Cardiac muscle cell (in vitro differentiated cells and primary cell): Measurements from ENCODE around the gene SP7. TPM values are rescaled to one million over a fixed set of nuclear protein-coding genes. Genes with fewer than 3 reads are reported as not detected.

Source experiments
- DNase-seq, 2 donors: peaks; one replicate each; pipeline versions ENCODE4 v3.0.0 to v3.0.0-alpha.2; 2010 to 2017; ENCODE audit warnings: low read depth in 1 of 2, low spot score in 1 of 2
- H3K27ac ChIP-seq: fragments of 200-600 bp; sonication (generic); 2 replicates; pipeline ENCODE4 v1.5.1; 2016
- H3K27me3 ChIP-seq: fragments of 200-600 bp; sonication (generic); 2 replicates; pipeline ENCODE4 v1.6.0; 2016; ENCODE audit warnings: control low read depth
- H3K36me3 ChIP-seq: fragments of 200-600 bp; sonication (generic); 2 replicates; pipeline ENCODE4 v1.5.1; 2016; ENCODE audit warnings: control low read depth
- H3K4me1 ChIP-seq: fragments of 200-600 bp; sonication (generic); 2 replicates; pipeline ENCODE4 v1.8.1; 2017; ENCODE audit warnings: low read depth, mild to moderate bottlenecking, mixed run types
- H3K4me3 ChIP-seq: fragments of 200-600 bp; sonication (generic); 2 replicates; pipeline ENCODE4 v1.5.1; 2016; ENCODE audit warnings: mild to moderate bottlenecking
- H3K9me3 ChIP-seq: fragments of 200-600 bp; sonication (generic); 2 replicates; pipeline ENCODE4 v1.5.1; 2017; ENCODE audit warnings: low read depth, mild to moderate bottlenecking, control low read depth
- polyA plus RNA-seq: library from polyadenylated mRNA; unstranded; fragments of >200 nt; fragmentation: Nextera tagmentation; extraction: Ambion mirVana; gene quantifications from 2 replicates; pipeline ENCODE4 v1.2.1, GENCODE V29; 2016
- total RNA-seq: library from RNA; depleted of rRNA; stranded (reverse); fragments of >200 nt; gene quantifications from 2 replicates; pipeline ENCODE4 v1.2.3, GENCODE V29; 2016
- TF ChIP-seq, protein P1 (sequence below): IDR thresholded peaks from 2 replicates; pipeline ENCODE4 v1.5.1; 2012; ENCODE audit warnings: low read depth, mild to moderate bottlenecking, low read length

The SP7 gene
- total and polyA plus RNA-seq, 2 experiments from 2014 or later, result 0.39 to 0.45 TPM

GRCh38 chr12:53352331-53353256 is 16.4 kb upstream of the SP7 start:
- no peaks in the 10 kb centered on the region for H3K4me1 ChIP-seq
- TF ChIP-seq, protein P1, sequence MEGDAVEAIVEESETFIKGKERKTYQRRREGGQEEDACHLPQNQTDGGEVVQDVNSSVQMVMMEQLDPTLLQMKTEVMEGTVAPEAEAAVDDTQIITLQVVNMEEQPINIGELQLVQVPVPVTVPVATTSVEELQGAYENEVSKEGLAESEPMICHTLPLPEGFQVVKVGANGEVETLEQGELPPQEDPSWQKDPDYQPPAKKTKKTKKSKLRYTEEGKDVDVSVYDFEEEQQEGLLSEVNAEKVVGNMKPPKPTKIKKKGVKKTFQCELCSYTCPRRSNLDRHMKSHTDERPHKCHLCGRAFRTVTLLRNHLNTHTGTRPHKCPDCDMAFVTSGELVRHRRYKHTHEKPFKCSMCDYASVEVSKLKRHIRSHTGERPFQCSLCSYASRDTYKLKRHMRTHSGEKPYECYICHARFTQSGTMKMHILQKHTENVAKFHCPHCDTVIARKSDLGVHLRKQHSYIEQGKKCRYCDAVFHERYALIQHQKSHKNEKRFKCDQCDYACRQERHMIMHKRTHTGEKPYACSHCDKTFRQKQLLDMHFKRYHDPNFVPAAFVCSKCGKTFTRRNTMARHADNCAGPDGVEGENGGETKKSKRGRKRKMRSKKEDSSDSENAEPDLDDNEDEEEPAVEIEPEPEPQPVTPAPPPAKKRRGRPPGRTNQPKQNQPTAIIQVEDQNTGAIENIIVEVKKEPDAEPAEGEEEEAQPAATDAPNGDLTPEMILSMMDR, result peak; percentile 84
- no peaks in the 10 kb centered on the region for H3K27me3 ChIP-seq
- no peak overlapping the region for H3K27ac ChIP-seq
- no peak overlapping the region for H3K4me3 ChIP-seq
- no peaks in the 10 kb centered on the region for H3K9me3 ChIP-seq
- peak; percentile 91 to 93 for DNase-seq
- no peaks in the 10 kb centered on the region for H3K36me3 ChIP-seq

GRCh38 chr12:53347905-53348304 is 11.8 kb upstream of the SP7 start:
- no peak for DNase-seq
- Histone ChIP-seq H3K4me1 (no peaks in the 10 kb centered on the region), H3K4me3 (no peak overlapping the region), H3K27ac (no peak overlapping the region), H3K27me3 (no peaks in the 10 kb centered on the region), H3K36me3 (no peaks in the 10 kb centered on the region), H3K9me3 (no peaks in the 10 kb centered on the region)
- TF ChIP-seq, protein P1, result no peak

- Histone ChIP-seq H3K4me3 (no peak overlapping the region), H3K9me3 (no peaks in the 10 kb centered on the region), H3K27ac (no peak overlapping the region), H3K4me1 (no peaks in the 10 kb centered on the region), H3K36me3 (no peaks in the 10 kb centered on the region), H3K27me3 (no peaks in the 10 kb centered on the region)
- TF ChIP-seq, protein P1, result no peak
- DNase-seq, result no peak
Observed at GRCh38 chr12:53346491-53346890, 10.3 kb upstream of the SP7 start.

DNA sequence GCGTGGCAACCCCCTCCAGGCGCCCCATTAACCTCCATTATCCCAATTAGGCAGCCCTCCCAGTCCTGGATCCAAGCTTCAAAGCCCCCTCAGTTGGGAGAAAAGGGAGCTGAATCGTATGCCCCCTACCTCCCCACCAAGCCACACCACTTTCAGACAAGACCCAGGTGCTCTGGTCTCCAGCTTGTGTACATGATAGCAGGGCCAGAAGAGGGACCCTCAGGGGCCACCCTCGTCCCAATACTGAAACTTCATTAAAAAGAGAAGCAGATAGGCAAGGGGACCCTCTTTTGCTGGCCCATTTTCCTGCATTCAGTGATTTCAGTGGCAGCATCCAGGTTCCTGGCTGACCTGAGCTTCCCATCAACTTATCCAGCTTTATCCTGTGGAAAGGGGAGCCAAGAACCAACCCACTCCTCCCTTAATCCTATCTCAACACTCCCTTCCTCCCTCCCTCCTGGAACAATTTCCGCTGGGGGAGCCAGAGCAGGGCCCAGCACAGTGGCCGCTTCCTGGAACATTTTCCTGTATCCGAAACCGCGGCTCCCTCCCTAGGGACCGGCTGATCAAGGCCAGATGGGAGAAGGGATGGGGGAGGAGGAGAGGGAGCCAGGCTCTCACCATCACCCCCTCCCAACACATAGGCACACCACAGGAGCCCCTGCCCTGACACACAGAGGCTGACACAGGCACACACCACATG is 9.5 kb upstream of the SP7 start:
- Histone ChIP-seq H3K27ac (no peak overlapping the region), H3K27me3 (no peaks in the 10 kb centered on the region), H3K9me3 (no peaks in the 10 kb centered on the region), H3K4me3 (no peak overlapping the region), H3K36me3 (no peaks in the 10 kb centered on the region), H3K4me1 (no peaks in the 10 kb centered on the region)
- TF ChIP-seq, protein P1, result no peak
- peak in 1 of 2 donors; percentile 88 for DNase-seq

DNA sequence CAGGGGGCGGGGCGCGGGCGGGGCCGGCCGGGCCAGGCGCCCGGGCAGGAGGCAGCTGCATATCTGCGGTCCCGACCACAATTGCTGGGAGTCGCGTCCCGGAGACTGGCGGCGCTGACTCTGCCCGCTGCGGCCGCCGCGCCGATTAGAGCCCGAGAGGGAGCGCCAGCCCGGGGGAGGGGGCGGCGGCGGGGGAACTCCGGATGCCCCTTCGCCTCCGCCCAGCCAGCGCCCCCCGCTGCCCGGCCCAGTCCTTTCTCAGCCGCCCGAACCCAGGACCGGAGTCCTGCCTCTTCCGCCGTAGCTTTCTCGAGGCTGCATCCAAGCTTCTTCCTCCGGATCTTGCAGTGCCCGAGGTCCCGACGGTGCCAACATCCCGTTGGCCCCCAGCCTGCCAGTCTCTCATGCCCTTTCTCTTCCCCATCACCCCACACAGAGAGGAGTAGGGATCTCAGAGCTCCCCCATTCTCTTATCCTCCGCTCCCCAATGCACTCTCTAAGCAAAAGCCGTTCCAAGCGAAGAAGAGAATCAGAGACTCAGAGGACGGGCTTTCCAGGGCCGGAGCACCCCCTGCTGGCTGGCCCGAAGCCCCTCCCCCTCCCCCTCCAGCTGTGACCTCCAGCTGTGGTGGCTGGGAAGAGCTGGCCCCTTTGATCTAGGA is 8.8 kb upstream of the SP7 start:
- Histone ChIP-seq H3K4me1 (no peaks in the 10 kb centered on the region), H3K36me3 (no peaks in the 10 kb centered on the region), H3K27me3 (no peaks in the 10 kb centered on the region), H3K4me3 (peak overlapping the region; percentile 90), H3K27ac (peak overlapping the region; percentile 19), H3K9me3 (no peaks in the 10 kb centered on the region)
- TF ChIP-seq, protein P1, result peak; percentile 78
- peak; percentile 84 to 88 for DNase-seq
